HG03039 (cell line): ENCODE data around the gene CARS2.
"Not testable (repeated sequence)": the region's sequence is repeated elsewhere in the genome, so short reads cannot be mapped to it uniquely, and the experiment has no call there.

Experiments used
- ATAC-seq: cut with Tn5 transposase; IDR thresholded peaks from one replicate; pipeline ENCODE4 v1.9.1; 2021; ENCODE audit warnings: mild to moderate bottlenecking, moderate library complexity; ENCODE audit not compliant: unreplicated experiment

CARS2 gene

DNA sequence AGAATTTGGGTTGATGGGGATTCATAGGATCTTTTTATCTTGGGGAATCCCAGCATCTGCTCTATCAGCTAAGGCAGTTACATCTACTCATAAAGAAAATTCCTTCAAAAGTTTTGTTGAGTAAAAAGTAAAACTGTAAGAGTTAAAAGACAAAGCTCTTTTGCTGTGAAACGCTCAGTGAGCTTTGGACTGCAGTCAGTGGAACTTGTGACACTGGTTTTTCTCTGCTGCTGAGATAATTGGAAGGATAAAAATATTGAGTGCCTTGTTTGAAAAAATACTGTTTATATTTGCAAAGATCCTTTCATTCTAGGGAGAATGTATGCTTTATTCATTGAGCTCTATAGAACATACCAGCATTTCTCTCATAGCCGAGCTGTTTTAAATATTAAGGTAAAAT is 85.3 kb downstream of the CARS2 start:
- no peak for ATAC-seq

DNA sequence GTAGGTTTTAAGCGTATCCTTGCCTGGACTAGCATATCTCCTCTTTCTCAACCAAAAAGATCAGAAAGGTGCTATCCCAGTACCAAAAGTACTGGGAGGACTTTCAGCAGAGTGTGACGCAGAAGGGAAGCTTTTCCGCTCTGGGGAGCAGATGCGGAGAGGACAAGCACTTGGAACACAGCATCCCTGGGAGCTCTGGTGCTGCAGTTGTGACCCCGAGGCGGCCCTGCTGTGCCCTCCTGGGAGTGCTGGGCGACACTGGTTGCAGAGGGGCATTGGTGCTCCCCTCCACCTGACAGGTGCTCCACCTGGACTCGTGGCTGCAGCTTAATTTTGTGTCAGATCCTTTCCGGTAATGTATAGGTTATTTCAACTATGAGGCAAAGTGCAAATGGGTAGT is 87.1 kb downstream of the CARS2 start:
- no peak for ATAC-seq

DNA sequence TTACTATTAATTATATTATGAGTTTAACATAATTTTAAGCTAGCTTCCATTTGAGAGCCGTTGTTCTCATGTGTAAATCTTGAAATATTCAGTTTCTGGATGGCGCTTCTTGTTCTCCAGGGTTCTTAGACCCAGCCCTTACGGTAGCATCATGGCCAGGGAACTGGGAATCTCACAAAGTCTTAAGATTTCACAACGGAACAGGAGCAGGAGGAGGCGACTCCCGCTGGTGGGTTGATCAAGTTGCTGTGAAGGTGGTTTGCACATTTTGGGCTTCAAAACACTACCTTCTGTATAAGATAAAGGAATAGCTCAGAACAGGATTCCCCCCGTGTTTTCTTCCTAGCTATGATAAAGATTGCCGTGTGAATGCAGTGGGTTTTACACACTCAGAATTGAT is 87.7 kb downstream of the CARS2 start:
- no peak for ATAC-seq

DNA sequence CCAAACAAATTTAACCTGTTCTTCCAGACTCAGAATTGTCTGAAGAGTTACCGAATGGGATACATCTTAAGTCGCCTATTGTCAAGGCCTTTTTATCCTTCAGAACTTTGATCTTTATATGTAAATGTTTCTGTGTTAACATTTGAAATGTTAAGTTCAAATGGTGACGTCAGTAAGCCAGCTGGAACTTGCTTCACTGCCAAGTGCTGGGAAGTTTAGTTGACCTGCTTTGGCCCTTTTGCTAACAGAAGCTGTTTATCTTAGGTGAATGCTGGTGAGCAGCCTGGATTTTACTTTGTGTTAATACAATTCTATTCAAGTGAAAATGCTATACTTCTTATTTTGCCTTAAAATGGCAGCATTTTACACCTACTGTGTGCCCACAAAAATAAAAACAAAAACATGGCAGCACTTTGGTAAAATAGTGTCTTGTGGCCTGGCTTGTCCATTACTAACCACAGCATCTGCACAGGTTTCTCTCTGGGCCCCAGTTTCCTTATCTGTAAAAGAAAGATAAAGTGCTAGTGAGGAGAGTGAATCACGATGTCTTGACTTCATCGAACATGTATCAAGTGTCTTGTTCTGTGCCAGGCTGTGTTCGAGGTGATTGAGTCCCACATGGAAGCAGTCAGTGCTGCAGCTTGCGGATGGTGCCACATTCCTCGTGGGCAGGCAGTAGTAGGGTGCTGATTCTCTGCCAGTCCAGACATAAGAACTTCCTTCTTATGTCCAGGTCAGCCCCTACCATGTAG is 88.4 kb downstream of the CARS2 start:
- ATAC-seq: no peak

DNA sequence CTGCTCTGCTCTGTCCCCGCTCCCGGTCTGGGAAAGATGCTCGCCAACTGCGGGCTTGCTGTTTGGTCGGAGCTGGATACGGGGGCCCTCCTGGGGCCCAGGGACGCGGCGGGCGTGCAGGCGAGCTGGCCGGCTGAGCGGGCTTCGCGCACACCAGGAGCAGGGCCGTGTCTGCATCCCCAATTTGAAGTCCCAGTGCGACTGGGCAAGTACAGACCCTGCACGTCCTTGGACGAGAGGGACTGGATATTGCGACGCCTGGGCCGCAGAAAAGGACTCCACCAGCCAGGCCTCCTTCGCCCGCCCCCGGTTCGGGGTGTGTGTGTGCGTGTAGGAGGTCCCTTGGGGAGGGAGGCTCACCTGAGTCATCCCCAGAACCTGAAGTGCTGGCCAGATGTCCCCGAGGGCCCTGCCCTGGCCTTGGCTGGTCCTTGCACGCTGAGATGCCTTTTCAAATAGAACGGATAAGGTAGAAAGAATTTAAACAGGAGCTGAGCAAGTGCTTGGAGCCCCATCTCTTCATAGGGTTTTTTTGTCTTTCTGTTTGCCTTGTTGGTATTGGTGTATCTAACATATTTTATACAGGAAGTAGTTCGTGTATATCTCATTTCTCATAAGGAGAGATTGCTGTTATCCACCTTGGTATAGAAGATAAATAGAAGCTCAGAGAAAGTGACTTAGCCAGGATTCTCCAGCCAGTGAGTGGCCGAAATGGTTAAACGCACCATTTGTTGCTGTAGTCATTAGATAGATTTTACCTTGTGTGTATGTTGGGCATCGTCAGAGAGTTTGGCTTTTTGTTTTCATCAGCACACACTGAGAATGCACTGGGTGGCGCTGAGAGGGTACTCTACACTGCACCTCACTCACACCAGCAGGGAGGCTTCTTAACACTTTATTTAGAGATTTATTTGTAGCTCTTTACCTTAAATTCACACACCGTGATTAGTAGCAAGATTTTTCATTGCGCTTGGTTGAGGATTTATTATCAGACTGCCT is 89.5 kb downstream of the CARS2 start:
- ATAC-seq: peak; percentile 43

DNA sequence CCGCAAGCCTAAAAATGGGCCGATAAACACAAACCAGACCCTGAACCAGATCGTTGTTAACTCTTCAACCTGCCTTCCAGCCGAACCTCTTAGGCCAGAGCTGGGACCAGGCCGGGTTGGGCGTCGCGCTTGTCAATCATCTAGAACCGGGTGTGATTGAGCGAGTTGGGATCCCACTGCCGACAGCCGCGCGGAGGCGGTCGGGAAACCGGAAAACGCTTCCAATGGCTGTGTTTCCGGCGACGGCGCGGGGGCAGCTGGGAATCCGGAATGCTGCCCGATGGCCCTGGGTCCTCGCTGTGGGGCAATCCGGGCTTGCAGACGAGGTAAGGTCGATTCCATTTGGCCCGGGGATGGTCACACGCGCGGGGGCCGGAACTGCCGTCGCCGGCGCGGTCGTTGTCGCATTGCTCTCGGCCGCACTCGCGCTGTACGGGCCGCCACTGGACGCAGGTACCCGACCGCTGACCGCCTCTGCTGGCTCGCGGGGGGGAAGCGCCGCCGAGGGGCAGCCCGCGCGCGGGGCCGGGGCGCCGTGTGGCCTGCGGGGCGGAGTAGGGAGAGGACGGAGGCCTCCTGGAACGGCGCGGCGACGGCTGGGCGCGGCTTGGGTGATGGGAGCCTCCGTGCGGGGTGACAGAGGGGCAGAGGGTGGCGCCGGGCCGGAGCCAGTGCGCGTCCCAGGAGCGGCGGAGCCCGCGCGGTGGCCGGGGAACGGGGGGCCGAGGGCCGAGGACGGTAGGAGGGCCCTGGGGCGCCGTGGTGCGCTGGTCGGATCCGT is 90.4 kb downstream of the CARS2 start, which contains the start of gene NAXD:
Gene NAXD, plus strand, starts transcription at position 224 of the 781 bp plus-strand sequence. Its CDS starts 57 bp downstream, at position 281.
- peak; percentile 82 for ATAC-seq

DNA sequence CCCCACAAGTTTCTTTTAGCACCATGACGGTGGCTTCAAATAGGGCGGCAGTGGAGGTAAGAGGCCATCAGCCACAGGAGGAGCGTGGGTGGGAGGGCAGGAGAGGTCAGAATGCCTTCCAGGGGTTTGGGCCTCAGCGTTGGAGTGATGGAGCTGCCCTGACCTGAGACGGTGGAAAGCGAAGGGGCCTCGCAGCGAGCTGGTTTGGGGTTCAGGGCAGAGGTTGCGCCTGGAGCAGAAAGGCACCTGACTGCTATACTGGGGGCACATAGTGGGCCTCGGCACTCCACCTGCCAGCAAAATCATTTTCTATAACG is 91.0 kb downstream of the CARS2 start:
- ATAC-seq: no peak

DNA sequence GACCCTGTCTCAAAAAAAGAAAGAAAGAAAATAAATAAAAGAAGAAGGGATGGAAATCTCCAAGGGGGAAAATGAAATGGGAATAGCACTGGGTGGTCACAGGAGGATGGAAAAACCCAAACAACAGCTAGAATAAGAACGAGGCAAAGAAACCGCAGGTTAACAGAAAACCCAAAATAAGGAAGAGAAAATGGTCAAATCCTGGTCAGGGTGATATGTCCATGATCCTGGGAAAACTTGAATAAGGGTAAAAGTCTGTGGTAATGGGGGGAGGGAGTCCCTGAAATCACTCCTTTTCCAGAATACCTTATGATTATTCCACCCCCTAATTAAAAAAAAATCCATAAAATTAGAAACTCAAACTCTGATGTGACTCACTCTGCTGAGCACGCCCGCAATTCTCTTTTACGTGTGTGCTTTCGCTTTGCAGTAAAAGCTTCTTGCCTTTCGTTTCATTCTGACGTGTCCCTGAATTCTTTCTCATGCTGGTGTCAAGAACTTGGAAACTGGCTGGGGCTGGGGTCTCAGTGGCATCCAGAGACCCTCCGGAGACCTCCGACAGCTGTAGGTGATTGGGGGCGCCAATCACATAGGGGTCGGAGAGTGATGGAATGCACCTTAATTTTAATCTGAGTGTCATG is 94.8 kb downstream of the CARS2 start:
- ATAC-seq: no peak

DNA sequence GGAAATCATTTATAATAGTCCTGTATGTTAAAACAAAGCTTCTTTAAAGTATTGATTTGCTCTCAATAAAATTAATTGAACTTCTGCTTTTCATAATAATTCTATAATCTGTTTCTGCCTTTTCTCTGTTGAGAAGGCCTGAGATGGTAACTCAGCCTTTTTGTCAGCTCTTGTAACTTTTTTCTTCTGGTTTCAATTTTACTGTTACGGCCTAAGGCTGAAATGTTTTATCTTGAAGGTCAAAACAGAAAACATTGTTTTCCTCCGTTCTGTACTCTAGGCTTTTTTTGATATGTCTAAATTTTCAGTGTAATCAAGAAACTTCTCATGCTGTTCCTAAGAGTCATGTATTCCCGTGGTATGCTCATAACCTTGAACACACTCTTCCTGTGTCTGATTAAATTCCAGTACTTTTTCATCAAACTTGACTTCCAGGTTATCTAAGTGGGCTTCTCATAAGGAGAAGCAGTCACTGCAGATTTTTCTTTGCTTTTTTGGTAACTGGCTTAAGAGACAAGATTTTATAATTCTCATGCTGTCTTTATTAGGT is 98.2 kb downstream of the CARS2 start:
- ATAC-seq: no peak

DNA sequence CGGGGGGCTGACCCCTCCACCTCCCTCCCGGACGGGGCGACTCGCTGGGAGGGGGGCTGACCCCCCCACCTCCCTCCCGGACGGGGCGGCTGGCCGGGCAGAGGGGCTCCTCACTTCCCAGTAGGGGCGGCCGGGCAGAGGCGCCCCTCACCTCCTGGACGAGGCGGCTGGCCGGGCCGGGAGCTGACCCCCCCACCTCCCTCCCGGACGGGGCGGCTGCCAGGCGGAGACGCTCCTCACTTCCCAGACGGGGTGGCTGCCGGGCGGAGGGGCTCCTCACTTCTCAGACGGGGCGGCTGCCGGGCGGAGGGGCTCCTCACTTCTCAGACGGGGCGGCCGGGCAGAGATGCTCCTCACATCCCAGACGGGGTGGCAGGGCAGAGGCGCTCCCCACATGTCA is 99.6 kb downstream of the CARS2 start:
- not testable (repeated sequence) for ATAC-seq

DNA sequence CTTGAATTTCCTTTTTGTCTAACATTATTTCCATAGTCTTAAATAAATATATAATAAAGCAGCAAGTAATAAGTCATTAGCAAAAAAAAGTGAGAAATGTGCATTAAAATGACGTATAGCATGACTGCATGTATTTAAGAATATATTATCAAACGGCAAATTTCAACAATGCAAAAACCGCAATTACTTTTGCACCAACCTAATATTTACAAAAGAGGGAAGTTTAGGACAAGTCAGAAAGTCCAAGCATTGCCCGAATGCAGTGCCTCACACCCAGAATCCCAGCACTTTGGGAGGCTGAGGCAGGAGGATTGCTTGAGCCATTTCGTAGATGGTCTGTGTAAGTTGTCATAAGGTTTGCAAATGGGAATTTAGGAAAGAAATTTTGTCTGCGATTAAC is 100.8 kb downstream of the CARS2 start:
- no peak for ATAC-seq

DNA sequence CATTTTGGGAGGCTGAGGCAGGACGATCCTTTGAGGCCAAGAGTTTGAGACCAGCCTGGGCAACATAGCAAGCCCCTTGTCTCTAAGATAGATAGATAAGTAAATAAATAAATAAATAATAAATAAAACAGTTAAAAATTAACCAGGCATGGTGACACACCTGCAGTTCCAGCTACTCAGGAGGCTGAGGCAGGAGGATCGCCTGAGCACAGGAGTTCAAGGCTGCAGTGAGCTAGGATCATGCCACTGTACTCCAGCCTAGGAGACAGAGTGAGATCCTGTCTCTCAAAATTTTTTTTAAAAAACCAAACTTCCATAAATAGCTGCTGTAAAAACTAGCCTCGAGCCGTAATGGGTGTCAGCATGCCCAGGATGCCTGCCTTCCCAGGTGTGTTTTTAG is 104.9 kb downstream of the CARS2 start:
- no peak for ATAC-seq

DNA sequence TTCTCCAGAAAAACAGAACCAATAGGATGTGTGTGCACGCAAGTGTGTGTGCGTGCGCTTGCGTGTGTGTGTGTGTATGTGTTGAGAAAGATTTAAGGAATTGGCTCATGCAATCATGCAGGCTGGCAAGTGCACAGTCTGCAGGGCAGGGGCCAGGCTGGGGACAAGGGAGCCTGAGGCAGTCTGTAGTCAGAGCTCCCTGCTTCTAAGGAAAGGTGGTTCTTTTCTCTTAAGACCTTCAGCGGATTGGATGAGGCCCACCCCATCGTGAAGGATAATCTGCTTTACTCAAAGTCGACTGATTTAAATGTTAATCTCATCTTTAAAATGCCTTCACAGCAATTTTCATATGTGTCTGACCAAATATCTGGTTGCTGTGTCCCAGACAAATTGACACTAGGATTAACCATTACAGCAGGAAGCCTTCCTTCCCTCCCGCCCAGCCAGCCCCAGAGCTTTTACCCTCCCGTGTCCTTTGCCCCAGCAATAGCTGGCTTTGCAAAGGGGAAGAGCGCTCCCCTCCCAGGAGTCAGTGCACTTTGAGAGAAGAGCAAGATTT is 105.6 kb downstream of the CARS2 start:
- ATAC-seq: no peak

DNA sequence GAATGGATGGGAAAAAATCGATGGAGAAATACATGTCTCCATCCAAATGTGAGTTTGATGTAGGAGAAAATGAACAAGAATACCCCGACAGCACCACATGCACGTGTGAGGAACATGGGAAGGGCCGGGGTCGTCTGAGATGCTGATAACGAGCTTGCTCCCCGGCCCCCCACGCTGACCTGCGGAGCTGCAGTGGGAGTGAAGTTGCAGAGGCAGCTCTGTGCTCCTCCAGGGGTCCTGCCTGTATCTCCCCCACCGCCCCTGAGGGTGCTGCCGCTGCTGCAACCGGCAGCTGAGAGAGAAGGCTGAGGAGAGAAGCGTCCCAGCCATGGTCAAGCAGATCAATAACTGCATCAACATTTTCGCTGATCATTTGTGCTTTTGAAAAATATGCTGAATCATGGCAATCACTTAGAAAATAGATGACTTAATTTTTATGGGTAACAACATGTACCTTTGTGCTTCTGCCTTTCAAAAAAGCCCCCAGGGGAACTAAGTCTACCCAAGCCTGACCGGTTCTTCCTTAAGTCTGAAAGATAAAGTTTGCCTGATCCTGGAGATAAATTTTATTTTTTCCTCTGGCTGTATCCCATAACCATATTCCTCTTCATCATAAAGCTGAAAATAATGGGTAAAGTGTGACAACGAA is 108.8 kb downstream of the CARS2 start:
- ATAC-seq: no peak

DNA sequence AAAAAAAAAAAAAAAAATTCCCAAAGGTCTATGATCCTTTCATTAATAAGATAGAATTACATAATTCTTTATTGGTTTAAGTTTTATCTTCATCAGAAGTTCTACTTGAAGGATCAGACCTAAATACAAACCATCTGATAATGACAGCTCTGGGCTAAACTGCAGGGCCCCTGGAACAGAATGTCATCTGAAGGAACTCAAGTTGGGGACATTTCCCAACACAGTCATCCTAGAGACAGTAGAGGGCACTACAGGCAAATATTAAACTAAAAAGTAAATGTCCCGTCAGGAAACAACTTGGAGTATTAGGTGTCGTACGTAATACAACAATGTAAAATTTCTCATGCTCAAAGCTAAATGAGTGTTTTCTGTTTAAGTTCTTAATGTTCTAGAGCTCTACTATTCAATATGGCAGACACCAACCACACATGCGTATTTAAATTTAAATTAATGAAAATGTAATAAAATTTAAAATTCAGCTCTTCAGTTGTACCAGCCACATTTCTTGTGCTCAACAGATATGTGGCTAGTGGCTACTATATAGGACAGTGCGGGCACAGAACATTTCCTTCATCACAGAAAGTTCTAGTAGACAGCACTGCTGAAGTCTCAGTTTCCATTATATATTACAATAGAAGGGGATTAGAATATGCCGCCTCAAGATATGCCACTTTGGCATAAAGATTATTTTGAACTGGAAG is 112.3 kb downstream of the CARS2 start:
- no peak for ATAC-seq

DNA sequence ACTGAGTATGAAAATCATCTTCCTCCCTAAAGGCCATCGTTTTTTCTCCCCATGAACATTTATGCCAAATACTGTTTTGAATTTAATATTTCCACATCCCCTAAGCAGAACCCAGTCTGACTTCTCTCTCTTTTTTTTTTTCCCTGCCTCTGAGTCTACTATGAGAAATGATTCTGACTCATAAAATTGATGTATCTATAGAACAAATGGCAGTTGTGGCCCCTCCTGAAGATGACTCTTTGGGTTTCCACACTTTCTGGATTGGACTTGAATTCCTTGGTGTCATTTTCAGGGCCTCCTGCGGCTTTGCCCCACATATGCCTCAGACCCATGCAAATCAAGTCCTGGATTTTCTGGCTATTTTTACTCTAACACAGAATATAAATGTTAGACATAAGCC is 113.3 kb downstream of the CARS2 start:
- ATAC-seq: no peak
